Mesendoderm (in vitro differentiated cells): Measurements from ENCODE around the gene PLEKHH3.

Experiments used
- DNase-seq: peaks from one replicate; pipeline ENCODE4 v3.0.0; 2013
- H2AK5ac ChIP-seq: 2 replicates; pipeline ENCODE4 v1.6.1; 2013; ENCODE audit warnings: low read length, inconsistent platforms
- H2BK120ac ChIP-seq: 2 replicates; pipeline ENCODE4 v1.6.1; 2013; ENCODE audit warnings: low read depth, mild to moderate bottlenecking, low read length, moderate library complexity, mixed read lengths
- H2BK15ac ChIP-seq: replicated peaks from 2 replicates; pipeline ENCODE4 v1.6.1; 2013; ENCODE audit warnings: low read depth, mild to moderate bottlenecking, moderate library complexity
- H2BK5ac ChIP-seq: 2 replicates; pipeline ENCODE4 v1.6.1; 2013; ENCODE audit warnings: low read length, inconsistent platforms
- H3K18ac ChIP-seq: 2 replicates; pipeline ENCODE4 v1.6.1; 2013; ENCODE audit warnings: mild to moderate bottlenecking, low read length, mixed read lengths
- H3K23ac ChIP-seq: one replicate; pipeline ENCODE4 v1.6.1; 2013; ENCODE audit warnings: low read length
- H3K27ac ChIP-seq: 2 replicates; pipeline ENCODE4 v1.5.1; 2013; ENCODE audit warnings: low read depth, mild to moderate bottlenecking, inconsistent platforms, low read length, moderate library complexity
- H3K27me3 ChIP-seq: 2 replicates; pipeline ENCODE4 v1.6.1; 2013; ENCODE audit warnings: low read length, control low read depth, mild to moderate bottlenecking, inconsistent platforms; ENCODE audit not compliant: insufficient read depth, poor library complexity
- H3K36me3 ChIP-seq: 2 replicates; pipeline ENCODE4 v1.6.1; 2013; ENCODE audit warnings: low read length, inconsistent platforms; ENCODE audit not compliant: control insufficient read depth, insufficient read depth
- H3K4ac ChIP-seq: one replicate; pipeline ENCODE4 v1.6.1; 2013; ENCODE audit warnings: low read depth, mild to moderate bottlenecking, low read length, moderate library complexity
- H3K4me1 ChIP-seq: 2 replicates; pipeline ENCODE4 v1.6.1; 2013; ENCODE audit warnings: low read depth, low read length, inconsistent platforms; ENCODE audit not compliant: control insufficient read depth
- H3K4me2 ChIP-seq: 2 replicates; pipeline ENCODE4 v1.6.1; 2013; ENCODE audit warnings: low read length
- H3K4me3 ChIP-seq: 2 replicates; pipeline ENCODE4 v1.5.1; 2013; ENCODE audit warnings: mild to moderate bottlenecking, low read length
- H3K56ac ChIP-seq: one replicate; pipeline ENCODE4 v1.6.1; 2013; ENCODE audit warnings: low read length
- H3K79me1 ChIP-seq: 2 replicates; pipeline ENCODE4 v1.6.1; 2013; ENCODE audit warnings: low read length, inconsistent platforms
- H3K79me2 ChIP-seq: 2 replicates; pipeline ENCODE4 v1.6.1; 2013; ENCODE audit warnings: mild to moderate bottlenecking, low read length; ENCODE audit not compliant: control insufficient read depth, insufficient read depth
- H3K9ac ChIP-seq: 2 replicates; pipeline ENCODE4 v1.6.1; 2013; ENCODE audit warnings: low read length, inconsistent platforms
- H4K5ac ChIP-seq: one replicate; pipeline ENCODE4 v1.6.1; 2013; ENCODE audit warnings: low read length
- H4K8ac ChIP-seq: one replicate; pipeline ENCODE4 v1.6.1; 2013; ENCODE audit warnings: low read depth, mild to moderate bottlenecking, control low read depth, low read length, moderate library complexity
- WGBS: extraction: QIAGEN DNeasy Blood & Tissue Kit; methylation state at CpG from one replicate; pipeline ENCODE4 v1.1.7; 2013; ENCODE audit warnings: low lambda C conversion rate, missing lambda C conversion rate; ENCODE audit not compliant: insufficient coverage; ENCODE audit errors: extremely low coverage; 5-methylcytosine and 5-hydroxymethylcytosine counted together

PLEKHH3 gene

GRCh38 chr17:42679492-42680330 is 2.9 kb upstream of the PLEKHH3 start:
- Histone ChIP-seq H2BK120ac (peak overlapping the region; percentile 30), H3K27me3 (peaks cover 4% of the 10 kb centered on the region), H3K4ac (no peak overlapping the region), H4K8ac (no peak overlapping the region), H3K23ac (no peak overlapping the region), H3K9ac (peak overlapping the region; percentile 80), H3K36me3 (no peaks in the 10 kb centered on the region), H4K5ac (no peak overlapping the region), H2BK15ac (no peak overlapping the region), H2AK5ac (no peak overlapping the region), H3K4me3 (no peak overlapping the region), H3K4me2 (peak overlapping the region; percentile 81), H3K4me1 (peaks cover 21% of the 10 kb centered on the region), H3K27ac (peak overlapping the region; percentile 67), H3K56ac (peak overlapping the region; percentile 87), H2BK5ac (peak overlapping the region; percentile 26), H3K79me1 (no peaks in the 10 kb centered on the region), H3K79me2 (no peaks in the 10 kb centered on the region), H3K18ac (peak overlapping the region; percentile 25)
- DNase-seq: peak; percentile 94
- no CpG with 5 or more reads among the region's 78 CpGs for WGBS

GRCh38 chr17:42678951-42679491 is 2.2 kb upstream of the PLEKHH3 start:
- no peak overlapping the region for H4K8ac ChIP-seq
- H3K79me2 ChIP-seq: no peaks in the 10 kb centered on the region
- H3K18ac ChIP-seq: peak overlapping the region; percentile 25
- H3K4me3 ChIP-seq: no peak overlapping the region
- no peak overlapping the region for H2AK5ac ChIP-seq
- WGBS: no CpG with 5 or more reads among the region's 18 CpGs
- peak overlapping the region; percentile 91 for H3K27ac ChIP-seq
- no peak overlapping the region for H4K5ac ChIP-seq
- peak overlapping the region; percentile 30 for H2BK120ac ChIP-seq
- peak overlapping the region; percentile 96 for H3K56ac ChIP-seq
- H3K4me1 ChIP-seq: peaks cover 21% of the 10 kb centered on the region
- H3K27me3 ChIP-seq: peaks cover 4% of the 10 kb centered on the region
- H3K79me1 ChIP-seq: no peaks in the 10 kb centered on the region
- H3K4me2 ChIP-seq: peak overlapping the region; percentile 64
- H2BK15ac ChIP-seq: no peak overlapping the region
- no peaks in the 10 kb centered on the region for H3K36me3 ChIP-seq
- DNase-seq: peak; percentile 79
- no peak overlapping the region for H3K23ac ChIP-seq
- peak overlapping the region; percentile 26 for H2BK5ac ChIP-seq
- peak overlapping the region; percentile 97 for H3K9ac ChIP-seq
- no peak overlapping the region for H3K4ac ChIP-seq

- Histone ChIP-seq H3K79me1 (no peaks in the 10 kb centered on the region), H3K79me2 (no peaks in the 10 kb centered on the region), H3K23ac (no peak overlapping the region), H2AK5ac (peak overlapping the region; percentile 8), H3K4me1 (peaks cover 21% of the 10 kb centered on the region), H3K18ac (peak overlapping the region; percentile 88), H3K27ac (peak overlapping the region; percentile 97), H4K8ac (no peak overlapping the region), H3K36me3 (no peaks in the 10 kb centered on the region), H3K4me3 (peak overlapping the region; percentile 77), H3K4ac (no peak overlapping the region), H3K9ac (peak overlapping the region; percentile 97), H3K27me3 (no peaks in the 10 kb centered on the region), H3K4me2 (peak overlapping the region; percentile 75), H2BK120ac (no peak overlapping the region), H2BK15ac (no peak overlapping the region), H4K5ac (peak overlapping the region; percentile 59), H2BK5ac (peak overlapping the region; percentile 96), H3K56ac (peak overlapping the region; percentile 96)
- DNase-seq: peak; percentile 98
- no CpG with 5 or more reads among the region's 53 CpGs for WGBS
Measured at GRCh38 chr17:42677921-42678781, 1.4 kb upstream of the PLEKHH3 start.

GRCh38 chr17:42677012-42677857 is 441 bp upstream of the PLEKHH3 start:
- Histone ChIP-seq H2BK15ac (no peak overlapping the region), H3K79me2 (no peaks in the 10 kb centered on the region), H3K36me3 (no peaks in the 10 kb centered on the region), H3K27me3 (no peaks in the 10 kb centered on the region), H4K8ac (no peak overlapping the region), H3K23ac (no peak overlapping the region), H4K5ac (no peak overlapping the region), H3K4me1 (peaks cover 21% of the 10 kb centered on the region), H3K4ac (no peak overlapping the region), H3K4me3 (no peak overlapping the region), H3K9ac (peak overlapping the region; percentile 92), H3K4me2 (peak overlapping the region; percentile 61), H3K18ac (peak overlapping the region; percentile 31), H2BK5ac (no peak overlapping the region), H2BK120ac (no peak overlapping the region), H3K27ac (peak overlapping the region; percentile 97), H3K79me1 (no peaks in the 10 kb centered on the region), H2AK5ac (no peak overlapping the region), H3K56ac (peak overlapping the region; percentile 89)
- WGBS: no CpG with 5 or more reads among the region's 33 CpGs
- DNase-seq: peak; percentile 100

GRCh38 chr17:42675965-42676423 is 800 bp downstream of the PLEKHH3 start:
- H3K27me3 ChIP-seq: no peaks in the 10 kb centered on the region
- peak; percentile 67 for DNase-seq

More at GRCh38 chr17:42675965-42676423, 800 bp downstream of the PLEKHH3 start:
- H2BK15ac ChIP-seq: no peak overlapping the region
- H2BK5ac ChIP-seq: no peak overlapping the region
- no peak overlapping the region for H2BK120ac ChIP-seq
- no peaks in the 10 kb centered on the region for H3K79me1 ChIP-seq
- peak overlapping the region; percentile 98 for H3K4me2 ChIP-seq
- no peak overlapping the region for H2AK5ac ChIP-seq
- H4K5ac ChIP-seq: no peak overlapping the region
- H4K8ac ChIP-seq: no peak overlapping the region
- no peaks in the 10 kb centered on the region for H3K36me3 ChIP-seq
- no CpG with 5 or more reads among the region's 43 CpGs for WGBS
- H3K9ac ChIP-seq: peak overlapping the region; percentile 73
- peak overlapping the region; percentile 89 for H3K56ac ChIP-seq
- peaks cover 16% of the 10 kb centered on the region for H3K4me1 ChIP-seq
- peak overlapping the region; percentile 5 for H3K4ac ChIP-seq
- peak overlapping the region; percentile 41 for H3K27ac ChIP-seq
- peak overlapping the region; percentile 80 for H3K23ac ChIP-seq
- peak overlapping the region; percentile 20 for H3K18ac ChIP-seq
- no peaks in the 10 kb centered on the region for H3K79me2 ChIP-seq
- peak overlapping the region; percentile 54 for H3K4me3 ChIP-seq
